T47D (cell line): ENCODE results near the gene NDUFB2.
A peak's percentile ranks its signal among the peaks of the same experiment; 100 is the strongest.
"Not testable (repeated sequence)": the region's sequence is repeated elsewhere in the genome, so short reads cannot be mapped to it uniquely, and the experiment has no call there.

Experiments
- DNase-seq, 2 experiments: peaks; one replicate each; pipeline versions ENCODE4 v3.0.0 to v3.0.0-alpha.2; 2011 to 2012; ENCODE audit warnings: low read depth in 1 of 2, low spot score in 1 of 2
- JUND ChIP-seq: IDR thresholded peaks from 2 replicates; pipeline ENCODE4 v1.6.1; 2012; ENCODE audit warnings: low read depth
- in situ Hi-C: cut with HindIII; loops from 2 replicates; pipeline ENCODE4 v1.10.0; 2016; ENCODE audit warnings: low sequenced_read_pairs, low pct_unique_long_range_greater_than_20kb

NDUFB2 gene

GRCh38 chr7:140714331-140715040, 18.0 kb downstream of the NDUFB2 start:
- in situ Hi-C loops, result no loop called here
- TF ChIP-seq JUND, result no peak

DNA sequence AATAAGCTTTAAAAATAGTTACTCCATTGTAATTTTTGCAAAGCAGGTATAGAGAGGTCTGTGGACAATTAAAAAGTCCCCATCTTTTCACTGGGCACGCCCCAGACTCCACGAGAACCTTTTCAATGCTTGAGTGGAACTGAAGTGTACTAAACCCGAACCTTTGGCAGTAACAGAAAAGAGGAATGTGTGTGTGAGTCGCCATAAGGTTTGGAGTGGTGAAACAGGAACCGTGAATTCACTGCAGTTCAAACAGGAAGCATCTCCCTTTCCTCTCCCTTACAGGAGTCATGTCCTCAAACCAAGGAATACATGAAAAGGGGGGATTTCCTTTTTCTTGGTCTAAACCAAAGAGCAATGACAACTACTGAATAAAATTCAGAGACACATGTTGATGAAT, 23.2 kb downstream of the NDUFB2 start:
- in situ Hi-C loops, result no loop called here
- no peak for DNase-seq
- no peak for TF ChIP-seq JUND

More at GRCh38 chr7:140714331-140715040, 18.0 kb downstream of the NDUFB2 start:
- DNase-seq, result no peak

DNA sequence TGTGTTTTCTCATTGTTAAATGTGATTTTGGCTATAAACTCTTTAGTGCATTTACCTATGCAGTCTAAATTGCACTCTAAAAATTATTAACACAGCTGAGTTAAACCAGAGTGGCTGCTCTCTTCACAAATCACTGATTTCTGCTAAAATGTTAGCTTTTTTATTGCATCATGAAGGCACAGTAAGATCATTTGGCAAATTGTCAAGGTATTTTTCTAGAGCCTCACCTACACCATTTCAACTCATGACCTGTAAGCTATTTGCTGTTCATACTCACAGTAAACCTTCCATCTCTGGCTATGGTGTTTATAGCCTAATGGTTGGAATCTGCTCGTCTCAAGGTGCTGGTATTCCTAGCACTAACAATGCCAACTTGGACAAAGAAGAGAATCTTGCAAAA, 25.7 kb downstream of the NDUFB2 start:
- DNase-seq, result no peak
- TF ChIP-seq JUND, result no peak
- in situ Hi-C loops, result no loop called here

DNA sequence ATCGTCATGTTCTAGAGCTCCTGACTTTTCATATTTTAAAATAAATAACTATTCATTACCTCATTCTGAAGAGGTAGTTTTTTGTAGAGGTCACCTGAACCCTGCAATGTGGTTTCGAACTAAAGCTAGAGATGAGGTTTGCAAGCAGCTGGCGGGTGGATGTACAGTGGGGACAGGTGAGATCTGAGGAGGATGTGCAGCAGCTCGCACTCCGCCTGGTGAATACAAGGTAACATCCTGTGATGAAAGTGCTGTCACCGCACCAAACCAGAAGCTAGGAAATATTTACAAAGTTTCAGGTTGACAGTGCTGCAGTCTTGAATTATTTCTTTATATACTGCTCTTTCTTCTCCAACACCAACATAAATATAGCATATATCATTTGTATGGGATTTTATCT, 26.5 kb downstream of the NDUFB2 start:
- TF ChIP-seq JUND, result no peak
- in situ Hi-C loops, result no loop called here

GRCh38 chr7:140723574-140723973, 27.1 kb downstream of the NDUFB2 start:
- TF ChIP-seq JUND, result no peak
- in situ Hi-C loops, result no loop called here
- no peak for DNase-seq

More for the DNA sequence above, 26.5 kb downstream of the NDUFB2 start:
- DNase-seq, result no peak

DNA sequence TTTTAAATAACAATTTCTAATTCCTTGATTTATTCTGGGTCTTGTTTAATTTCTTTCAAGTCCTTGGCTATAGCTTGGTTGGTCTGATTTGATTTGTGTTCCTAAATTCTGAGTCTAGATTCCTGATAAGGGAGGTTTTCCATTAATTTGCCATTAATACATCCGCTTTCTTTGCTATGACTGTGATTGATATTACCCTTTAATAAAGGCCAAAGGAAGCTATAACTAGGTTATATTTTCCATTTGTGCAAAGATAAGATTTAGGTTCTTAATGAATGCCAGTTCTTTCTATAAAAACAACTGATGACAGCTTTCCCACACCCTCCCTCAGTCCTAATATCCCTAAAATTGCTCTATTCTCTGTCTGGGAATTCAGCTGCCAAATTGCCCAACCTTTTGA, 28.2 kb downstream of the NDUFB2 start:
- in situ Hi-C loops, result no loop called here
- no peak for DNase-seq
- no peak for TF ChIP-seq JUND

DNA sequence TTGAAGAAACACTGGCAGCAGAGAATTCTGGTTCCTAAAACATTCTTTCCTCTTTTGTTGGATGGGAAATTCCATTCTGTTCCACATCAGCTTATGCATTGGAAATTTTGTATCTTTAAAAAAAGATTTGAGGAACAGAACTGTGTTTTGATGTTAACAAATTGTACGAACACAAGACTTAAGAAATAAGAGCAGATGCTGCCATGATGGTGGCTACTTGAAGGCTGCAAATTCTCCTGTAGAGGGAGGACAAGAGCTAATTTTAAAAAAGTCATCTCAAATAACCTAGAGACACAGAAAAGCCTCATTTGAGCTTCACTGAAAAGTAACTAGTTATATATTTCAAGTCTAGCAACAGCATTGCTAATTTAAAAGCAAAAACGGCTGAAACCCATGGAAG, 29.8 kb downstream of the NDUFB2 start:
- TF ChIP-seq JUND, result no peak
- in situ Hi-C loops, result no loop called here
- peak in 1 of 2 experiments; percentile 44 for DNase-seq

DNA sequence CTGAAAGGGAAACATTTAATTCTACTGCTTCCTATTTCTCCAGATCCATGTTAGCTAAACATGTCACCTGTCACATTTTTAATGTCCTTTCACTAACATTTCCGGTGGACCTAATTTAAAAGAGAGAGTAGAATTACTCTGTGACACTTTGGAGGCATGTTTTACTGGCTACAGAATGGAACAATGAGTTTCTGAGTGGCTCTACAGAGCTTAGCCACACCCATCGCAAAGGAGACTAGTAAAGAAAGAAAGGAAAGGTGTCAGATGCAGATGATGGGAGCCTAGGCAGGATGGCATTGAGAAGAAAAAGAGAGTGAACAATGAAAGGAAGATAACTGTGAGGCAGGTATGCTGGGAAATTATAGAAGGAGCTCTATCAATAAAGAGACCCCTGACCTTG, 35.9 kb downstream of the NDUFB2 start:
- no peak for TF ChIP-seq JUND
- DNase-seq, result no peak
- in situ Hi-C loops, result no loop called here

- no peak for DNase-seq
- in situ Hi-C loops, result no loop called here
- TF ChIP-seq JUND, result no peak
These were observed 37.6 kb downstream of the NDUFB2 start for GRCh38 chr7:140734096-140734495.

DNA sequence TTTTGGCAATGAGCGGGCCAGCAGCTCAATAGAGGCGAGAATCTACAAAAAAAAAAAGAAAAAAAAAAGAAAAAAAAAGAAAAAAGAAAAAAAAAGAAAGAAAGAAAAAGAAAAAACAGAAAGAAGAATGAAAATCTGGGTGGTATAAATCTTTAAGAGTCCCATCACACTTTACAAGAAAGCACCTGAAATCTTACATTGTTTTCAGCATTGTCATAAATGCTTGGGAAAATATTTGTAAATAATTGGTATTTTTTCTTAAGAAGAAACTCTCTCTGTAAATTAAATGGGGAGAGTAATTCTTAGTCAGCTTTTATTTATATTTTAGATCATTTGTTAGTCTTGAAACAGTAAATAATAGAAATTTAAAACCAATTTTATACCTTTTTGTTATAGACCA, 38.2 kb downstream of the NDUFB2 start:
- in situ Hi-C loops, result no loop called here
- DNase-seq, result no peak
- no peak for TF ChIP-seq JUND

DNA sequence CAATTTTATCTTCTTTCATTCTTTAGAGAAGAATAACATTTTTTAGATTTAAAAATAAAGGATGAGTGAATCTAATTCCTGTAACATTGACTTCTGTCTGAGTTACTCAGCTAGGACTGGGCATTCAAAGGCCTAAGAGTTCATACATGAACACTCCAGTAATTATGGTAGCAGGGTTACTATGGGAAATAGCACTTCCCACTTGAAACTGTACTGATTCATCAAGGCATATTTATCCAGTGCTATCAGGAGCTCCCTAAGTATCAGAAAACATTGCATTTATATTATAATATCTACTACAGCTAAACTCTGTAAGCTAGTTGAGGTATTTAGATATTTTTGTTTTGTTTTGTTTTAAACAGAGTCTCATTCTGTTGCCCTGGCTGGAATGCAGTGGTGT, 41.8 kb downstream of the NDUFB2 start:
- no peak for DNase-seq
- in situ Hi-C loops, result no loop called here
- TF ChIP-seq JUND, result no peak

GRCh38 chr7:140743255-140743654, 46.7 kb downstream of the NDUFB2 start:
- in situ Hi-C loops, DNase-seq: not testable (repeated sequence)

- in situ Hi-C loops, result no loop called here
- no peak for TF ChIP-seq JUND
- no peak for DNase-seq
These were observed 47.5 kb downstream of the NDUFB2 start for GRCh38 chr7:140744005-140744404.
